ENCODE results near the gene PRR5.

- TF ChIP-seq CTCF (IDR thresholded peaks at IDR 0.05 in 2 of 3, conservative IDR thresholded peaks at IDR 0.05 in 1 of 3; ENCODE audit: borderline replicate concordance in 1 of 3, insufficient read depth in 1 of 3, low read depth in 2 of 3, low read length in 2 of 3) (no peak), POLR2A (IDR thresholded peaks at IDR 0.05; ENCODE audit: borderline replicate concordance, extremely low read depth, insufficient read depth, insufficient read length) (no peak), SRF (IDR thresholded peaks at IDR 0.05; ENCODE audit: low read depth) (no peak), EZH2 (IDR thresholded peaks at IDR 0.05) (no peak), SIN3A (IDR thresholded peaks at IDR 0.05; ENCODE audit: low read depth) (no peak), RAD21 (IDR thresholded peaks at IDR 0.05; ENCODE audit: low read depth) (no peak), YY1 (IDR thresholded peaks at IDR 0.05; ENCODE audit: extremely low read depth, insufficient replicate concordance, low read depth, low read length) (no peak), REST (IDR thresholded peaks at IDR 0.05; ENCODE audit: low read depth) (no peak), ZFX (IDR thresholded peaks at IDR 0.05) (no peak)
Measured at GRCh38 chr22:44758344-44758973, 56.5 kb downstream of the PRR5 start.
